Upper lobe of right lung (tissue), 1 donor: ENCODE measurements around the gene RELN. TPM values are rescaled to one million over a fixed set of nuclear protein-coding genes. Genes with fewer than 3 reads are reported as not detected.

Experiments used
- ATAC-seq: fragments of 200-7000 bp; cut with Tn5 transposase; one replicate; pipeline ENCODE4 v1.9.1; 2020; ENCODE audit warnings: mild to moderate bottlenecking, moderate library complexity
- DNase-seq: peaks from one replicate; pipeline ENCODE4 v3.0.0-alpha.2; 2020
- H3K27ac ChIP-seq: fragments of 200-600 bp; one replicate; pipeline ENCODE4 v1.8.0; 2022
- H3K27me3 ChIP-seq: fragments of 200-600 bp; one replicate; pipeline ENCODE4 v1.8.0; 2022; ENCODE audit warnings: mild to moderate bottlenecking
- H3K36me3 ChIP-seq: fragments of 200-600 bp; one replicate; pipeline ENCODE4 v1.8.0; 2022
- H3K4me1 ChIP-seq: fragments of 200-600 bp; one replicate; pipeline ENCODE4 v1.8.0; 2022
- H3K4me3 ChIP-seq: fragments of 200-600 bp; one replicate; pipeline ENCODE4 v1.8.0; 2022; ENCODE audit warnings: mild to moderate bottlenecking
- H3K9me3 ChIP-seq: fragments of 200-600 bp; one replicate; pipeline ENCODE4 v1.8.0; 2022
- CTCF ChIP-seq: fragments of 200-600 bp; IDR thresholded peaks from one replicate; pipeline ENCODE4 v1.8.0; 2022; ENCODE audit warnings: antibody characterized with exemption
- intact Hi-C: fragments of 100-400 bp; cut with DNase I; formaldehyde crosslinking; loops from one replicate; pipeline ENCODE4 v1.11.0; 2022
- total RNA-seq: library from RNA; stranded (reverse); fragmentation: NEBNext Ultra II Directional; extraction: Animal tissue kit (Norgen Biotek cat#: 25700); gene quantifications from one replicate; pipeline ENCODE4 v1.2.1, GENCODE V29; 2021
- donor health status: DM: no; HTN: yes; CAD: no; lungs with severe emphysema.

The RELN gene
- total RNA-seq, 1 donor from 2014 or later = 5.6 TPM

DNA sequence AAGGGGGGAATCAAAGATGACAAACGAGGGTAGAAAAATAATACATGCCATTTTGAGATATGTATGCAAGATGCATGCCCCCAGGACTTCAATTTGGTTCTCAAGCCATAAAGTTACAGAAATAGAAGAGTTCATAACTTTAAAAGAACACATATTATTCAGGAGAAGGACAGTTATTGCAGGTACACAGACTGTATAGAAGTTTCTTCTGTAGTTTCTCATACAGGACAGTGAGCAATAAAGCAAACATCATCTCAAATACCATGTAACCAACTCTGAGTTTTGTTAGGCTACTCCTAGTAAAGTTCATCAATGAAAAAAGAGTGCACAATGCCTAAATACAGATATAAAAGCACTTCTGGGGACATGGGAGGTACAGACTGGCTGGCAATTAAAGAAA, 226.6 kb downstream of the RELN start:
- Histone ChIP-seq H3K4me1 (no peaks in the 10 kb centered on the region), H3K27ac (no peak overlapping the region), H3K9me3 (no peaks in the 10 kb centered on the region), H3K36me3 (no peaks in the 10 kb centered on the region), H3K4me3 (no peak overlapping the region), H3K27me3 (no peaks in the 10 kb centered on the region)
- ATAC-seq (no peak), DNase-seq (no peak)
- intact Hi-C loops = no loop called here
- no peak for TF ChIP-seq CTCF

DNA sequence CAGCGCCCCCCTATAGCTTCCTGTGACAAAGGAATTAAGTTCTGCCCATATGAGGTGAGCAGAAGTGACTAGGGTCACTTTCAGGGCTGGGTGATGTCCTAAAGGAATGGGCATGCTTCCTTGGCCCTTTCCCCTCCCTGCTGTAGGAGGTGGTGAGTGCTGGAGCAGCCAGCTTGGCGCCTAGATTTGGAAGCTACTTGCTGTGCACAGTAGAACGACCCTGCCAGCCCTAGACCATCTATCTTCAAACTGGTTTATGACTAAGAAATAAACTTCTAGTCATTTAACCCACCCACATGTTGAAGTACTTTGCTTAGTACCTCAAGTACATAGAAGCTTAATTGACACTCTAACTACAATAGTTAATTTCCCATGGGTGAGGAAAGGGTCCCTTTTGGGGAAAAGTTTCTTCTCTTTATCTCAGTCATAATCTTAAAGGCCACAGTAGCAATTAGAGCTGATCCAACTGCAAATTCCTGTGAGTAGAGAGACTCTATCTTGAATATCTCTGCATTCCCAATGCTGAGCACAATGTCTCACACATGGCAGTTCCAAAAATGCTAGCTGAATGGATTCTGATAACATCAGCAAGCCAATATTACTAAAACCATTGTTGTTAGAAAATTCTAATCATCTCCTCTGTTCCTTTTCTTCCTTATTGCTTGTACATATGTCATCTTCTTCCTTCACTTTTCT, 227.2 kb downstream of the RELN start:
- H3K4me3 ChIP-seq = no peak overlapping the region
- DNase-seq = no peak
- no peaks in the 10 kb centered on the region for H3K36me3 ChIP-seq
- H3K27me3 ChIP-seq = no peaks in the 10 kb centered on the region
- no peaks in the 10 kb centered on the region for H3K9me3 ChIP-seq
- no peak overlapping the region for H3K27ac ChIP-seq
- no peak for TF ChIP-seq CTCF
- no peak for ATAC-seq
- H3K4me1 ChIP-seq = no peaks in the 10 kb centered on the region
- intact Hi-C loops = no loop called here

GRCh38 chr7:103752995-103753394, 236.5 kb downstream of the RELN start:
- Histone ChIP-seq H3K4me1 (no peaks in the 10 kb centered on the region), H3K27ac (no peak overlapping the region), H3K27me3 (no peaks in the 10 kb centered on the region), H3K9me3 (no peaks in the 10 kb centered on the region), H3K4me3 (no peak overlapping the region), H3K36me3 (no peaks in the 10 kb centered on the region)
- no peak for TF ChIP-seq CTCF
- ATAC-seq = no peak
- intact Hi-C loops = no loop called here
- DNase-seq = no peak

GRCh38 chr7:103751311-103751880, 238.1 kb downstream of the RELN start:
- no peak overlapping the region for H3K27ac ChIP-seq
- TF ChIP-seq CTCF = no peak
- H3K4me3 ChIP-seq = no peak overlapping the region
- no peaks in the 10 kb centered on the region for H3K9me3 ChIP-seq
- no peaks in the 10 kb centered on the region for H3K27me3 ChIP-seq
- no peaks in the 10 kb centered on the region for H3K4me1 ChIP-seq
- ATAC-seq (no peak), DNase-seq (no peak)
- intact Hi-C loops = no loop called here
- no peaks in the 10 kb centered on the region for H3K36me3 ChIP-seq

DNA sequence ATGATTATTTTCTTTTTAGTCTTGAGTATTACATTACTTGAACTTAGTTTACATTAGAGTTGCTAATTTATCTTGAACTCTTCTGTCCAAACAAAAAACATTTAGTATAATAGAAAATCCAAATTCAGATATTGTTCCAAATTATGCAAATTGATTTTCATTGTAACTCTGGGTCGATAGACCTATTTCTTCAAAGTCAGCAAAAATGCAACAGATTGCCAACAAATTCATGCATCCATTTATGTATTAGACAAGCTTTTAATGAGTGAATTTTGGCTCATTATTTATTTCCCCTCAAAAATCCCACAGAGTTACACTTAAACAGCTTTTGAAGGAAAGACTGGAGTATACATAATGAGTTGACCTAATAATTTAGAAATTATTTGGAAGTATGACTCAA, 240.8 kb downstream of the RELN start:
- ATAC-seq = no peak
- intact Hi-C loops = no loop called here

More for the DNA sequence above, 240.8 kb downstream of the RELN start:
- Histone ChIP-seq H3K27ac (no peak overlapping the region), H3K9me3 (no peaks in the 10 kb centered on the region), H3K4me3 (no peak overlapping the region), H3K27me3 (no peaks in the 10 kb centered on the region), H3K36me3 (no peaks in the 10 kb centered on the region), H3K4me1 (no peaks in the 10 kb centered on the region)
- no peak for DNase-seq
- TF ChIP-seq CTCF = no peak
